ENCODE data around the gene CPT1B. TPM values are rescaled to one million over a fixed set of nuclear protein-coding genes. Genes with fewer than 3 reads are reported as not detected.

The CPT1B gene
- total RNA-seq, 1 donor from 2014 or later, result 118 TPM

DNA sequence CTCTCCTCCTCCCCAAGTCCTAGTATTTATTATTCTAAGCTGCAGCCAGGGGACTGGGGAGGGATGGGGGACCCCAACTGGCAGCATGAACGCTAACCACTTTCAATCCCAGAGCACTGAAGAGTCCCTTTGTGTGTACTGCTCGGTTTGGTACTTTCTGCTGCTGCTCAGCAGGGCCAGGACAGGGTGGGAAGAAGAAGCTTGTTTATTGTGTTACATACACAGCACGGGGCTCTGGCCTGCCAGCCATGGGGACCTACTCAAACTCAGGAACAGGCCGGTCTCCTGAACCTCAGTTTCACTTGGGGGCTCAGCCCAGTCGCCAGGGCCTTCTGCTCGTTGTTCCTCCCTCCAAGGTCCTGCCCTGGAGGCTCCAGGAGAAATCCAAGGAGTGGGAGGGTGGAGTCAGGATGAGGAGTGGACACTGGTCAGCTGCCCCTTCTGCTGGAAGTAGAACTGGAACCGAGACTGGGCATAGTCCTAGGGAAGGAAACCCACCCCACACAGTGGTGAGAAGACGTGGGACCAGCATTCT lies 616 bp upstream of the CPT1B start:
- Mint-ChIP-seq H3K4me3 (ENCODE audit: unreplicated experiment) (peak overlapping the region; percentile 55), H3K9me3 (ENCODE audit: unreplicated experiment) (peaks cover 16% of the 10 kb centered on the region), H3K4me1 (ENCODE audit: low read depth, unreplicated experiment) (peaks cover 17% of the 10 kb centered on the region), H3K36me3 (ENCODE audit: unreplicated experiment) (no peaks in the 10 kb centered on the region), H3K27ac (ENCODE audit: unreplicated experiment) (no peak overlapping the region), H3K27me3 (ENCODE audit: unreplicated experiment) (peaks cover 7% of the 10 kb centered on the region)
- no peak for DNase-seq
- TF ChIP-seq, protein P1, sequence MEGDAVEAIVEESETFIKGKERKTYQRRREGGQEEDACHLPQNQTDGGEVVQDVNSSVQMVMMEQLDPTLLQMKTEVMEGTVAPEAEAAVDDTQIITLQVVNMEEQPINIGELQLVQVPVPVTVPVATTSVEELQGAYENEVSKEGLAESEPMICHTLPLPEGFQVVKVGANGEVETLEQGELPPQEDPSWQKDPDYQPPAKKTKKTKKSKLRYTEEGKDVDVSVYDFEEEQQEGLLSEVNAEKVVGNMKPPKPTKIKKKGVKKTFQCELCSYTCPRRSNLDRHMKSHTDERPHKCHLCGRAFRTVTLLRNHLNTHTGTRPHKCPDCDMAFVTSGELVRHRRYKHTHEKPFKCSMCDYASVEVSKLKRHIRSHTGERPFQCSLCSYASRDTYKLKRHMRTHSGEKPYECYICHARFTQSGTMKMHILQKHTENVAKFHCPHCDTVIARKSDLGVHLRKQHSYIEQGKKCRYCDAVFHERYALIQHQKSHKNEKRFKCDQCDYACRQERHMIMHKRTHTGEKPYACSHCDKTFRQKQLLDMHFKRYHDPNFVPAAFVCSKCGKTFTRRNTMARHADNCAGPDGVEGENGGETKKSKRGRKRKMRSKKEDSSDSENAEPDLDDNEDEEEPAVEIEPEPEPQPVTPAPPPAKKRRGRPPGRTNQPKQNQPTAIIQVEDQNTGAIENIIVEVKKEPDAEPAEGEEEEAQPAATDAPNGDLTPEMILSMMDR (IDR thresholded peaks at IDR 0.05; ENCODE audit: partially characterized antibody, unreplicated experiment), result no peak

- Mint-ChIP-seq H3K27me3 (ENCODE audit: unreplicated experiment) (peaks cover 2% of the 10 kb centered on the region), H3K4me1 (ENCODE audit: low read depth, unreplicated experiment) (peaks cover 14% of the 10 kb centered on the region), H3K36me3 (ENCODE audit: unreplicated experiment) (no peaks in the 10 kb centered on the region), H3K9me3 (ENCODE audit: unreplicated experiment) (peaks cover 12% of the 10 kb centered on the region), H3K27ac (ENCODE audit: unreplicated experiment) (no peak overlapping the region), H3K4me3 (ENCODE audit: unreplicated experiment) (peak overlapping the region; percentile 42)
- TF ChIP-seq, protein P1 (IDR thresholded peaks at IDR 0.05; ENCODE audit: partially characterized antibody, unreplicated experiment), result no peak
- no peak for DNase-seq
Measured at GRCh38 chr22:50577697-50577986, 585 bp downstream of the CPT1B start.

GRCh38 chr22:50576806-50577696 lies 1.2 kb downstream of the CPT1B start:
- no peak for DNase-seq
- no peak overlapping the region for H3K27ac Mint-ChIP-seq (ENCODE audit: unreplicated experiment)
- peaks cover 14% of the 10 kb centered on the region for H3K4me1 Mint-ChIP-seq (ENCODE audit: low read depth, unreplicated experiment)
- H3K9me3 Mint-ChIP-seq (ENCODE audit: unreplicated experiment), result peaks cover 12% of the 10 kb centered on the region
- TF ChIP-seq, protein P1 (IDR thresholded peaks at IDR 0.05; ENCODE audit: partially characterized antibody, unreplicated experiment), result no peak
- H3K4me3 Mint-ChIP-seq (ENCODE audit: unreplicated experiment), result peak overlapping the region; percentile 42
- H3K36me3 Mint-ChIP-seq (ENCODE audit: unreplicated experiment), result no peaks in the 10 kb centered on the region
- H3K27me3 Mint-ChIP-seq (ENCODE audit: unreplicated experiment), result peaks cover 2% of the 10 kb centered on the region

GRCh38 chr22:50576070-50576469 lies 2.2 kb downstream of the CPT1B start:
- H3K27me3 Mint-ChIP-seq (ENCODE audit: unreplicated experiment), result peaks cover 2% of the 10 kb centered on the region
- no peaks in the 10 kb centered on the region for H3K36me3 Mint-ChIP-seq (ENCODE audit: unreplicated experiment)
- H3K27ac Mint-ChIP-seq (ENCODE audit: unreplicated experiment), result peak overlapping the region; percentile 59
- no peak overlapping the region for H3K4me3 Mint-ChIP-seq (ENCODE audit: unreplicated experiment)
- TF ChIP-seq, protein P1 (IDR thresholded peaks at IDR 0.05; ENCODE audit: partially characterized antibody, unreplicated experiment), result no peak
- H3K9me3 Mint-ChIP-seq (ENCODE audit: unreplicated experiment), result peaks cover 10% of the 10 kb centered on the region
- H3K4me1 Mint-ChIP-seq (ENCODE audit: low read depth, unreplicated experiment), result peaks cover 10% of the 10 kb centered on the region
- peak; percentile 36 for DNase-seq

GRCh38 chr22:50575426-50575941 lies 2.7 kb downstream of the CPT1B start:
- Mint-ChIP-seq H3K9me3 (ENCODE audit: unreplicated experiment) (peaks cover 10% of the 10 kb centered on the region), H3K27ac (ENCODE audit: unreplicated experiment) (no peak overlapping the region), H3K4me1 (ENCODE audit: low read depth, unreplicated experiment) (peaks cover 10% of the 10 kb centered on the region), H3K36me3 (ENCODE audit: unreplicated experiment) (no peaks in the 10 kb centered on the region), H3K4me3 (ENCODE audit: unreplicated experiment) (no peak overlapping the region), H3K27me3 (ENCODE audit: unreplicated experiment) (peaks cover 2% of the 10 kb centered on the region)
- TF ChIP-seq, protein P1 (IDR thresholded peaks at IDR 0.05; ENCODE audit: partially characterized antibody, unreplicated experiment), result no peak
- DNase-seq, result no peak

All from glutamatergic neuron (in vitro differentiated cells).